HUES48 (cell line): ENCODE results near the gene SUMO3.
A peak's percentile ranks its signal among the peaks of the same experiment; 100 is the strongest.

Experiments used
- H3K27ac ChIP-seq: one replicate; pipeline ENCODE4 v1.7.0; 2013; ENCODE audit warnings: low read depth, low read length, inconsistent platforms
- H3K27me3 ChIP-seq: 2 replicates; pipeline ENCODE4 v1.6.1; 2013; ENCODE audit warnings: mild to moderate bottlenecking, low read length; ENCODE audit not compliant: control insufficient read depth, insufficient read depth
- H3K36me3 ChIP-seq: 2 replicates; pipeline ENCODE4 v1.6.1; 2013; ENCODE audit warnings: low read length; ENCODE audit not compliant: control insufficient read depth, insufficient read depth
- H3K4me1 ChIP-seq: 2 replicates; pipeline ENCODE4 v1.6.1; 2013; ENCODE audit warnings: mild to moderate bottlenecking, low read length; ENCODE audit not compliant: control insufficient read depth, insufficient read depth
- H3K4me3 ChIP-seq: 2 replicates; pipeline ENCODE4 v1.5.1; 2013; ENCODE audit warnings: mild to moderate bottlenecking, low read depth, low read length
- H3K9ac ChIP-seq: 2 replicates; pipeline ENCODE4 v1.6.1; 2013; ENCODE audit warnings: mild to moderate bottlenecking, low read depth, low read length, moderate library complexity
- H3K9me3 ChIP-seq: 2 replicates; pipeline ENCODE4 v1.6.1; 2013; ENCODE audit warnings: low read length; ENCODE audit not compliant: control insufficient read depth, insufficient read depth

Gene SUMO3

DNA sequence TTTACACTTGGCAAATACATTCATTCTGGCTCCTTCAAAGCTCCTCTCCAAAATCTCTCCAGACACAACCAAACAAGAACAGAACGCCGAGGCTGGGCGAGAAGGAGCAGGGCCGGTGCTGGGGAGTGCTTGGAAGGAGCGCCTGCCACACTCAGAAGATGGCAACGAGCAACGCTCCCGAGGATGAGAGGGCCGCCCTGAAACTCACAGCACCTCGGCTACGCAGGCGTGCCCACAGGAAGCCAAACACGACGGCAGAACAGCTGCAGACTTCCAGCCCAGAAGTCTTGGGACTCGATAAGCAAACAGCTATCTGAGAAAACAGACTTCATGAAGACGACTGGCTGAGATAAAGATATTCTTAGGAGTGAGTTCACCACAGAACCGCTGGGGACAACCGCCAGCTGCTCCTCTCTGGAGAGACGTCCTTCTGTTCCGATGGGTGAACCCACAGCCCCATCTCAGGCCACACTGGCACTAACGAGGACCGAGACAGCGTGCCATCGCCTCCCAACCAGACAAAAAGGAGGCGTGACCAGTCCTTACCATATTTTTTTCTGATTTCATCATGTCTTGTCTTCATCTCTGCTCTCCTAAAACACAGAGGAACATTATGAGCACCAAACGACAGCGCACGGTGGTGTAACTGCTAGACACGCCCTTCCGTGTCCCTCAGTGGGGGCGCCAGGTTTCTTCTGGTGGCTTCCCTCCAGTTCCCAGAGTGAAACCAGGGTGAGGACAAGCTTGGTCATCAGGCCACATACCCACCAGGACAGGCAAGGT is 37.0 kb upstream of the SUMO3 start:
- Histone ChIP-seq H3K4me1 (no peaks in the 10 kb centered on the region), H3K27me3 (no peaks in the 10 kb centered on the region), H3K27ac (no peak overlapping the region), H3K4me3 (no peak overlapping the region), H3K36me3 (peaks cover 91% of the 10 kb centered on the region), H3K9ac (no peak overlapping the region), H3K9me3 (no peaks in the 10 kb centered on the region)

DNA sequence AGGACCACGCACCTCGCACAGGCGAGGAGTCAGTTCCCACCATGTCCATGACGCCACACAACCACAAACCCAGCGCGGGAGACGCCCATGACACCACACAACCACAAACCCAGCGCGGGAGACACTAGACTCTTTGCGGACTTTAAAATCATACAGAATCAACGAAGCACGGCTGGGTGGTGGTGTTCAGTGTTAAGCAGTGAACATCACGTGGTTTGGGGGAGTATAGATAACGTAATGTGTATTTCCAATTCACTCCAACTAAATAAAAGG is 36.5 kb upstream of the SUMO3 start:
- no peak overlapping the region for H3K4me3 ChIP-seq
- peaks cover 92% of the 10 kb centered on the region for H3K36me3 ChIP-seq
- no peaks in the 10 kb centered on the region for H3K4me1 ChIP-seq
- H3K27me3 ChIP-seq: no peaks in the 10 kb centered on the region
- H3K9ac ChIP-seq: no peak overlapping the region
- H3K27ac ChIP-seq: no peak overlapping the region
- no peaks in the 10 kb centered on the region for H3K9me3 ChIP-seq

DNA sequence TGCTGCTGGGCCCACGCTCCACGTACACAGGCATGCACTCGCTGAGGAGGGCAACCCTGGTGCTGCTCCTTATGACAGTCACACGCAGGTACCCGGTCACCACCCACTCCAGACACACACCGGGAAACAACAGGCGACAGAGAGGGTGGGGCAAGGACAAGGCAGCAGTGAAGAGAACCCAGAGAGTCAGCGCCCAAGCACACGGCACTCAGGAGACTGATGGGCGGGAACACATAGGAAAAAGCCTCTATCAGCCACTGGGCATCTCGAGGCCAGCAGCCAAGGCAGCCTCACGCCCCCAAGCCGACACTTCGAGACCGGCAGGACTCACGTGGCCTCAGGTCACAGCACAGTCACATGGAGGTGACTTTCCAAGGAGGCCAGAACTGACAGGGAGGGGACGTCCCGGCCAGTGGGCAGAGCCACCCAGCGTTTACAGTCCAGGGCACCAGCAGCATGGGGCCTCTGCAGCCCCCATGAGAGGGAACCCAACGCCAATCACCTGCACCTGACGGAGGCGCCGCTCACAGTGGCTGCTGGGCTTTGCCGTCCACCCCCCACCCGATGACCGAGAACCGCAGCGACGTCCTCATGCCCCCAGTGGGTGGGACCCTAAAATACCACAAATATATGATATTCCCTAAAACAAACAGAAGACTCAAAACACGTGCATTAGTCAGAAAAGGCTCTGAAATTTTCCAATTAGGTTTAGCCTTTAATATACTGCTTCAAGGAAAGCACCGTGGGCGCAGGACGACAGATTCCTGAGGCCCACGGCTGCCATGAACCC is 35.9 kb upstream of the SUMO3 start:
- no peak overlapping the region for H3K9ac ChIP-seq
- H3K27ac ChIP-seq: no peak overlapping the region
- H3K27me3 ChIP-seq: no peaks in the 10 kb centered on the region
- H3K36me3 ChIP-seq: peaks cover 90% of the 10 kb centered on the region
- H3K4me1 ChIP-seq: no peaks in the 10 kb centered on the region
- no peak overlapping the region for H3K4me3 ChIP-seq
- H3K9me3 ChIP-seq: no peaks in the 10 kb centered on the region

DNA sequence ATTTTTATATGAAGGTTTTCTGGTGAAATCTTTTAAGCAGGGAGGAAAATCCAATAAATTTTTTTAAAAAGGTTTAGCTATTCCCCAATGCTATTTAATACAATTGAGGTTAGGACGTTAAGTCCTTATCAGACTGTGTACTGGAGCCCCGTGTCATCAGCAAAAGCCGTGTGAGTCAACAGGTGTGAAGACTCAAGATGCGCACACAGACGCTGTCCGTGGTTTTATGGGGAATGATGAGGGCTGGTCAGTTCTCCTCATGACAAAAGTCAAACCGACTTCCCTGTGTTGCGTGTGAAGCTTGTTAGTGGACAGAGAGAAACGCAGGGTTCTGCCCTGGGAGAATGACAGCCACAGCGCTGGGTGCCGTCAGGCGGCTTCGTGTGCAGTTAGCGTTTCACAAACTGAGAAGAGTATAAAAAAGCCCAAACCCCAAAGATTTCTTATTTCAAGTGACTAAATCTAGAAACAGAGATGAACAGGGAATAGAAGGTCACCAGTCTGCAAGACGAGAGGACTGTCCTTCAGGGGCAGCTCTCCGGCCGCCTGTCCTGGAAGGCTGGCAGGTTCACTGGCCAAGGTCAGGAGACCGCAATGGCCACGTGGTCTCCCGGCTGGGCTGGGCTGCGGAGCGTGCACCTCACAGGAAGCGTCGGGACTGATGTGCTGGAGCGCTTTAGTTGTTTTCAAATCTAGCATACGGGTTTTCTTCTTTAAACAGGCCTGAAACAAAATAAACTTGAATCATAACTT is 33.2 kb upstream of the SUMO3 start:
- H3K27ac ChIP-seq: no peak overlapping the region
- H3K4me1 ChIP-seq: 0 out of 2 replicates have a peak, but pooled peaks cover 4% of the 10 kb centered on the region
- no peaks in the 10 kb centered on the region for H3K27me3 ChIP-seq
- H3K36me3 ChIP-seq: peaks cover 64% of the 10 kb centered on the region
- H3K9me3 ChIP-seq: no peaks in the 10 kb centered on the region
- no peak overlapping the region for H3K4me3 ChIP-seq
- no peak overlapping the region for H3K9ac ChIP-seq

GRCh38 chr21:44850208-44850800 is 32.4 kb upstream of the SUMO3 start:
- Histone ChIP-seq H3K36me3 (peaks cover 56% of the 10 kb centered on the region), H3K4me1 (0 out of 2 replicates have a peak, but pooled peaks cover 5% of the 10 kb centered on the region), H3K27me3 (no peaks in the 10 kb centered on the region), H3K9me3 (no peaks in the 10 kb centered on the region), H3K9ac (no peak overlapping the region), H3K27ac (no peak overlapping the region), H3K4me3 (no peak overlapping the region)

DNA sequence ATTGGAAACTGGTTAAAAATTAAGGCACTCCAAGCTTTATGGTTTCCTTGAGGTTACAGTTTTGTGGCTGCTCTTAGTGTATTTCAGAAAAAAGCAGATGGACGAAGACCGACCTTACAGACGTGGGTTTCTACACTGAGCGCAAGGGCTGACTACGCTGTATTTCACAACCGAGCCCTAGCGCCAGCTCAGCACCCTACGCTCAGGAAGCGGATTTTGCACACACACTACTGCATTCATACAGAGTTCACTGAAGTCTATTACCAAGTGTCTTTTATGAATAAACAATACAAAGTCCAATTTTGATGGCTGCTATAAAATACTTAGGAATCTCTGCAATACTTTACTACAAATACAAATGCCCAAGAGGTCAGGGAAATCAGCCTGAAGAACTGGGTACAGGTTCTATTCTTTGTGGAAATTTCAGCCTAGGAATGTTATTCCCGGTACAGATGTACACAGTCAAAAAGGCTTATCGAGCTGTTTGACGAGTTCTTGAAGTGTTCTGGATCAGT is 31.8 kb upstream of the SUMO3 start:
- Histone ChIP-seq H3K4me3 (no peak overlapping the region), H3K36me3 (peaks cover 50% of the 10 kb centered on the region), H3K4me1 (0 out of 2 replicates have a peak, but pooled peaks cover 5% of the 10 kb centered on the region), H3K27ac (no peak overlapping the region), H3K9me3 (no peaks in the 10 kb centered on the region), H3K9ac (no peak overlapping the region), H3K27me3 (no peaks in the 10 kb centered on the region)

DNA sequence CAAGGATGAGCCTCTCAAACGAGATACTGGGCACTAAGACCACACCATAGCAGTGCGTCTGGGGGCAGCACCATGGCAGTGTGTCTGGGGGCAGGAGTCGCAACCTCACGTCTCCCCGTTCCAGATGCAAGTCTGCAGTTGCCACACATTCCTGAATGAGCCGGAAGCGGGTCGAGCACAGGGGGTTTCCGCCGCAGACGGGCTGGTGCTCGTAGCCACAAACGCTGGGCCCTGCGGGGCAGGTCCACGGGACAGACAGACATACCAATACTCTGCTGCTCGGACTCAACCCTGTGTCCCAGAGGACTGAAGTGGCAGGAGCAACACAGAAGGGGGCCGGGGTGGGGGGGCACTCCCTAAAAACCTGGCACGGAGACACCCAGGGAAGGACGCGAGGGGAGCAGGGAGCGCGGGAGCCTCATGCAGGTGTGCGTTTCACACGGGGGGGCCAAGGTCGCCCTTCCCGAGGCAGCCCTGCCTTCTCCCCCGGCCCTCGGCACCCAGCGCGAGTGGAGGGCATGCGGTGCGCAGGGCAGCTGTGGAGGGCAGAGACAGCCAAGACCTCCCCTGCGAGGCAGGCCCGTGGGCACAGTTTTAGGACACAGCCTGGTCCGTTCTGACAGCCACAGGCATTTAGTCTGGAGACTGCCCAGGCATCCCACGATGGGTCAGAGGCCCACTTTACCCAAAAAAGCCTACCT is 31.1 kb upstream of the SUMO3 start:
- Histone ChIP-seq H3K4me1 (0 out of 2 replicates have a peak, but pooled peaks cover 5% of the 10 kb centered on the region), H3K36me3 (peaks cover 43% of the 10 kb centered on the region), H3K9ac (no peak overlapping the region), H3K27me3 (no peaks in the 10 kb centered on the region), H3K27ac (no peak overlapping the region), H3K4me3 (no peak overlapping the region), H3K9me3 (no peaks in the 10 kb centered on the region)

DNA sequence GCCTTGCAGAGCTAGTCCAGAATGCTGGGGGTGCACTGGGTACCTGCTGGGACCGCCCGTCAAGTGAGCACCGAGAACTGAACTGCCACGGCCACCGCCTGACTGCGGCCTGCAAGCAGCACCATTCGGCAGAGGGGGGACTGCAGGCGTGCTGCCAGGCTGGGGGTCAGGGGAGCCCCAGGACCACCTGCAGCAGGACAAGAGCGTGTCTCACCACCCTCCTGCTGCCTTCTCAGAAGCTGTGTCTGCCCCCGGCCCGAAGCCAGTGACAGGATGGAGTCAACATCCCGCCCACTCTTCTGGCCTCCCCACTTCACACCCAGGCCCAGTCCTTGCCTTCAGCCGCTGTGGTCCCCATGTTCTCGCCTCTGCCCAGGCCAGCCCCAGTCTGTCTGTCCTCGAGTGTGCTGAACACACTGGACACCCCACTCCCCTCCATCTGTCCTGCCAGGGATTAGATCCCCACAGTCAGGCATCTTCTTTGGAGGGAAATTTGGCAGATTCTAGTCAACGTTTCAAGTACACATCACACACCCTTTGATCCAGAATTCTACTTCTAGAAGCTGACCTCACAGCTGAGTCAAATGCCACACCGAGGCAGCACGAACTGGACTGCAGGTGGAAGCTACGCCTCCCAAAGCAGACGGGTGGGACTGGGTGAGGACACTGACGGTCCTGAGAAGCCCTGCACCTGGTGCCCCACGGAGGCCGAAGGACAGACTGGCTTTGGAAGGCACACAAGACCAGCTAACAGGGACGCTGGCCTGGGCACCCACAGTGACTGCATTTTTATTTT is 29.6 kb upstream of the SUMO3 start:
- no peak overlapping the region for H3K9ac ChIP-seq
- H3K27ac ChIP-seq: no peak overlapping the region
- H3K36me3 ChIP-seq: peaks cover 33% of the 10 kb centered on the region
- no peaks in the 10 kb centered on the region for H3K9me3 ChIP-seq
- H3K4me1 ChIP-seq: 0 out of 2 replicates have a peak, but pooled peaks cover 5% of the 10 kb centered on the region
- H3K4me3 ChIP-seq: no peak overlapping the region
- no peaks in the 10 kb centered on the region for H3K27me3 ChIP-seq

GRCh38 chr21:44846485-44847260 is 28.8 kb upstream of the SUMO3 start:
- Histone ChIP-seq H3K27me3 (no peaks in the 10 kb centered on the region), H3K4me3 (peak overlapping the region; percentile 45; the same call in 1 of the 2 replicates), H3K4me1 (0 out of 2 replicates have a peak, but pooled peaks cover 5% of the 10 kb centered on the region), H3K27ac (peak overlapping the region; percentile 4), H3K36me3 (peaks cover 27% of the 10 kb centered on the region), H3K9me3 (no peaks in the 10 kb centered on the region), H3K9ac (no peak overlapping the region)
